Astrocyte of the spinal cord (primary cell): ENCODE data around the gene PNKD.

ENCODE experiments used
- DNase-seq: peaks from one replicate; pipeline ENCODE4 v3.0.0; 2011; ENCODE audit warnings: low read depth, low spot score
- H3K4me3 ChIP-seq: 2 replicates; pipeline ENCODE4 v1.5.1; 2011; ENCODE audit warnings: low read depth, mild to moderate bottlenecking, low read length, moderate library complexity
- CTCF ChIP-seq: IDR thresholded peaks from 2 replicates; pipeline ENCODE4 v1.5.1; 2012; ENCODE audit warnings: low read depth, mild to moderate bottlenecking, low read length, inconsistent platforms
- in situ Hi-C: cut with HindIII; loops from 2 replicates; pipeline ENCODE4 v1.10.0; 2017; ENCODE audit warnings: low sequenced_read_pairs

The PNKD gene

GRCh38 chr2:218276986-218277755 is 6.9 kb downstream of the PNKD start:
- DNase-seq: no peak
- in situ Hi-C loops: no loop called here
- no peak overlapping the region for H3K4me3 ChIP-seq
- TF ChIP-seq CTCF: no peak

GRCh38 chr2:218277921-218278320 is 7.6 kb downstream of the PNKD start:
- no peak for DNase-seq
- in situ Hi-C loops: no loop called here
- no peak overlapping the region for H3K4me3 ChIP-seq
- no peak for TF ChIP-seq CTCF

- TF ChIP-seq CTCF: no peak
- in situ Hi-C loops: no loop called here
- no peak overlapping the region for H3K4me3 ChIP-seq
- DNase-seq: no peak
These were observed 8.4 kb downstream of the PNKD start for GRCh38 chr2:218278531-218279360.

GRCh38 chr2:218280260-218280870 is 10.0 kb downstream of the PNKD start:
- in situ Hi-C loops: no loop called here

GRCh38 chr2:218281449-218281848 is 11.1 kb downstream of the PNKD start:
- no peak overlapping the region for H3K4me3 ChIP-seq
- DNase-seq: peak; percentile 20
- no peak for TF ChIP-seq CTCF
- in situ Hi-C loops: no loop called here

More at GRCh38 chr2:218280260-218280870, 10.0 kb downstream of the PNKD start:
- no peak overlapping the region for H3K4me3 ChIP-seq
- no peak for DNase-seq
- no peak for TF ChIP-seq CTCF

GRCh38 chr2:218282173-218282991 is 12.1 kb downstream of the PNKD start:
- H3K4me3 ChIP-seq: no peak overlapping the region
- TF ChIP-seq CTCF: no peak
- DNase-seq: peak; percentile 27
- in situ Hi-C loops: no loop called here
